SU-DHL-6 (cell line): ENCODE results near the gene SATB2.

ENCODE experiments used
- EZH2phosphoT487 ChIP-seq: fragments of 200-600 bp; sonication (generic), shearing (Covaris generic); conservative IDR thresholded peaks from 2 replicates; pipeline ENCODE4 v1.6.1; 2018; ENCODE audit warnings: mild to moderate bottlenecking, antibody characterized with exemption, low read length, moderate library complexity, mixed read lengths
- TF ChIP-seq, protein P1 (sequence below): fragments of 200-600 bp; sonication (generic); IDR thresholded peaks from one replicate; pipeline ENCODE4 v1.5.1; 2017; ENCODE audit warnings: antibody characterized with exemption, mild to moderate bottlenecking, low read length, moderate library complexity; ENCODE audit not compliant: insufficient read depth, poor library complexity, severe bottlenecking

DNA sequence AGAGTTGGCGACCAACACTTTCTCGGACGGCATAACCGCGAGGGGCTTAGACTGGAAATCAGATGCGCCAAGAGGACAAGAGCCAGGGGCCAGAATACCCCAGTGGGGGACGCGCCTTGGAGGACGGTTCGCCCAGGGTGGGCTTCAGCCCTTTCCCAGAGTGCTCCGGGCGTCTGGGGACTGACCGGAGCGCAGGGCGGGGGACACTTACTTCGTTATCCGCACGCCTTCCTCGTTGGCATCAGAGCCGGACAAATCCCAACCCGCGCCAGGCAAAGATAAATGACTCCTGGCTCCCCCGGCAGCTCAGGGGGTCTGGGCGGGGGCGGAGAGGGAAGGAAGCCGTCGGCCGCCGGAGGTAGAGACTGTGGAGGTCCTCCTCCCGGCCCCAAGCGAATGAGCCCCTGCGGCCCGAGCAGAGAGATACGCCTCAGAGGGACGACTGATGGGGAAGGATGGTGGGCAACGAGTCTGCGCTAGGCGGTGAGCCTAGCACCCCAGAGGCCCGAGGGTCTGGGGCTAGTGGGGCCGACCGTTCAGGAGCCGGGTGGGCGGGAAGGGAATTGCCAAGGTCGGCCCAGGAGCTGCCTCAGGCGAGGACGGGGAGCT is 4.7 kb upstream of the SATB2 start:
- TF ChIP-seq, protein P1, sequence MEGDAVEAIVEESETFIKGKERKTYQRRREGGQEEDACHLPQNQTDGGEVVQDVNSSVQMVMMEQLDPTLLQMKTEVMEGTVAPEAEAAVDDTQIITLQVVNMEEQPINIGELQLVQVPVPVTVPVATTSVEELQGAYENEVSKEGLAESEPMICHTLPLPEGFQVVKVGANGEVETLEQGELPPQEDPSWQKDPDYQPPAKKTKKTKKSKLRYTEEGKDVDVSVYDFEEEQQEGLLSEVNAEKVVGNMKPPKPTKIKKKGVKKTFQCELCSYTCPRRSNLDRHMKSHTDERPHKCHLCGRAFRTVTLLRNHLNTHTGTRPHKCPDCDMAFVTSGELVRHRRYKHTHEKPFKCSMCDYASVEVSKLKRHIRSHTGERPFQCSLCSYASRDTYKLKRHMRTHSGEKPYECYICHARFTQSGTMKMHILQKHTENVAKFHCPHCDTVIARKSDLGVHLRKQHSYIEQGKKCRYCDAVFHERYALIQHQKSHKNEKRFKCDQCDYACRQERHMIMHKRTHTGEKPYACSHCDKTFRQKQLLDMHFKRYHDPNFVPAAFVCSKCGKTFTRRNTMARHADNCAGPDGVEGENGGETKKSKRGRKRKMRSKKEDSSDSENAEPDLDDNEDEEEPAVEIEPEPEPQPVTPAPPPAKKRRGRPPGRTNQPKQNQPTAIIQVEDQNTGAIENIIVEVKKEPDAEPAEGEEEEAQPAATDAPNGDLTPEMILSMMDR, result no peak
- TF ChIP-seq EZH2phosphoT487, result no peak
